ENCODE data around the gene TP53TG5. TPM values are rescaled to one million over a fixed set of nuclear protein-coding genes. Genes with fewer than 3 reads are reported as not detected.

TP53TG5 gene
- total and polyA plus RNA-seq, 2 of the 8 experiments (the other 6 are each of a cell fraction or from before 2014, with no cell fraction given), result not detected

- Histone ChIP-seq H3K9me3 (ENCODE audit: insufficient read depth in 2 of 2, low read depth in 1 of 2, low read length in 1 of 2) (no peaks in the 10 kb centered on the region), H2AFZ (ENCODE audit: low read length) (no peak overlapping the region), H4K5ac (ENCODE audit: insufficient read length, low read depth, low read length) (no peak overlapping the region), H2AK5ac (ENCODE audit: low read depth, low read length) (no peak overlapping the region), H2BK120ac (replicated peaks; ENCODE audit: low read depth, low read length) (no peak overlapping the region), H3K23me2 (ENCODE audit: low read depth, low read length) (peaks cover 21% of the 10 kb centered on the region), H2BK20ac (ENCODE audit: low read length) (no peak overlapping the region), H3K9ac (replicated peaks in 1 of 4; ENCODE audit: extremely low read depth in 1 of 4, low read depth in 3 of 4, low read length in 3 of 4) (no peak overlapping the region), H2BK15ac (ENCODE audit: low read length) (no peak overlapping the region), H2BK12ac (ENCODE audit: low read depth, low read length) (no peak overlapping the region), H3K4me1 (replicated peaks in 1 of 4; ENCODE audit: control insufficient read depth in 3 of 4, insufficient read depth in 4 of 4, low read length in 3 of 4) (peaks cover 0 to 8% (median 3%) of the 10 kb centered on the region in 4 experiments; a peak in 4 of 7 replicates), H3K4me3 (ENCODE audit: extremely low read depth in 1 of 4, insufficient read depth in 2 of 4, low read depth in 3 of 4, low read length in 4 of 4) (no peak overlapping the region), H4K8ac (ENCODE audit: extremely low read depth, insufficient read depth, low read length) (no peak overlapping the region), H4K91ac (replicated peaks; ENCODE audit: insufficient read length, low read length) (no peak overlapping the region), H4K20me1 (replicated peaks in 1 of 2; ENCODE audit: control insufficient read depth in 1 of 2, insufficient read depth in 2 of 2, low read length in 2 of 2) (peaks cover 4 to 5% of the 10 kb centered on the region in 2 experiments), H3K18ac (ENCODE audit: extremely low read depth, low read length) (no peak overlapping the region), H3K23ac (ENCODE audit: insufficient read length) (no peak overlapping the region), H3K79me2 (ENCODE audit: control insufficient read depth in 1 of 2, insufficient read depth in 2 of 2, low read length in 2 of 2) (peaks cover 0 to 9% of the 10 kb centered on the region in 2 experiments; a peak in 1 of 4 replicates), H3K27me3 (replicated peaks in 1 of 4; ENCODE audit: control insufficient read depth in 3 of 4, extremely low read depth in 1 of 4, insufficient read depth in 3 of 4, low read length in 3 of 4) (peaks cover 2 to 15% (median 10%) of the 10 kb centered on the region in 4 experiments; a peak in 6 of 7 replicates), H3K14ac (ENCODE audit: insufficient read length) (no peak overlapping the region), H3K4ac (replicated peaks; ENCODE audit: insufficient read length, low read depth, low read length) (no peak overlapping the region), H3K4me2 (ENCODE audit: insufficient read depth in 1 of 2, low read depth in 2 of 2, low read length in 2 of 2) (no peak overlapping the region), H3K56ac (replicated peaks; ENCODE audit: insufficient read length, low read depth, low read length) (no peak overlapping the region), H3K36me3 (ENCODE audit: control insufficient read depth in 2 of 4, insufficient read depth in 4 of 4, low read length in 3 of 4) (peaks cover 5 to 15% (median 13%) of the 10 kb centered on the region in 4 experiments), H3K27ac (ENCODE audit: low read depth, low read length) (no peak overlapping the region), H3K79me1 (ENCODE audit: low read depth, low read length) (no peaks in the 10 kb centered on the region), H2BK5ac (ENCODE audit: low read depth, low read length) (no peak overlapping the region)
- POLR2A ChIA-PET (ENCODE audit: partially characterized antibody), result interaction anchor here (1.5 to 1.6 kb wide), 2 partner anchors 12 to 18 kb away, joined by 3 read pairs; no protein-coding TSS in a partner anchor
- WGBS, 2 experiments (ENCODE audit: extremely low coverage in 1 of 2, insufficient coverage in 1 of 2, insufficient read length in 1 of 2, insufficient replicate concordance in 2 of 2, low coverage in 1 of 2, low lambda C conversion rate in 2 of 2, missing lambda C conversion rate in 1 of 2), result 92% methylated on average over 7 of the region's 7 CpGs; no CpG with 5 or more reads in 1 of the 2 experiments
- DNase-seq (ENCODE audit: low read depth in 1 of 2, low spot score in 2 of 2) (no peak), FAIRE-seq (no peak)
- CTCF ChIA-PET (ENCODE audit: partially characterized antibody), result interaction anchor here (1.5 to 12.6 kb wide), 4 partner anchors 27 to 59 kb away, joined by 3 to 127 read pairs (median 4); partner anchors contain the start of gene TP53TG5
- no peak for TF ChIP-seq SP2 (IDR thresholded peaks at IDR 0.05; ENCODE audit: low read length)
- TF ChIP-seq YY1 (IDR thresholded peaks at IDR 0.05; ENCODE audit: low read depth, low read length), result no peak
- TF ChIP-seq KDM1A (IDR thresholded peaks at IDR 0.05; ENCODE audit: borderline replicate concordance, low read length), result no peak
- TF ChIP-seq SAP30 (IDR thresholded peaks at IDR 0.05; ENCODE audit: insufficient read depth, insufficient replicate concordance, low read length), result no peak
- no peak for TF ChIP-seq USF2 (IDR thresholded peaks at IDR 0.05; ENCODE audit: low read length)
- no peak for TF ChIP-seq NRF1 (IDR thresholded peaks at IDR 0.05; ENCODE audit: low read depth, low read length)
Observed at GRCh38 chr20:45409521-45410272, 31.6 kb upstream of the TP53TG5 start.

All from H1 (cell line).